HEK293 (cell line): Measurements from ENCODE around the gene EGR1.

ENCODE experiments used
- CTCF ChIA-PET: fragments of 350-600 bp; formaldehyde crosslinking; extraction: SDS; loops from one replicate; lab custom pipeline; 2021; ENCODE audit warnings: antibody characterized with exemption; lab: Yijun Ruan, JAX
- POLR2A ChIA-PET: fragments of 300-600 bp; formaldehyde crosslinking; extraction: SDS; loops from one replicate; lab custom pipeline; 2020; ENCODE audit warnings: antibody characterized with exemption, inconsistent platforms; lab: Yijun Ruan, JAX
- H3K27ac ChIP-seq: fragments of 200-500 bp; sonication (Bioruptor generic); 2 replicates; pipeline ENCODE4 v1.5.1; 2014; ENCODE audit warnings: low read depth, low read length, control low read depth, inconsistent platforms; ENCODE audit errors: extremely low read depth
- H3K36me3 ChIP-seq, 2 experiments: fragments of 200-500 bp in 1 of 2; sonication (Bioruptor generic) in 1 of 2; 1 replicate in 1 of 2; 2 replicates in 1 of 2; pipeline ENCODE4 v1.5.1; 2014 to 2017; ENCODE audit warnings: inconsistent platforms in 2 of 2, low read length in 2 of 2; ENCODE audit not compliant: control insufficient read depth in 2 of 2, insufficient read depth in 1 of 2
- H3K4me1 ChIP-seq: fragments of 200-500 bp; sonication (Bioruptor generic); 2 replicates; pipeline ENCODE4 v1.5.1; 2014; ENCODE audit warnings: mild to moderate bottlenecking, low read length, inconsistent platforms; ENCODE audit not compliant: control insufficient read depth, insufficient read depth
- H3K4me3 ChIP-seq: 2 replicates; pipeline ENCODE4 v1.5.1; 2011; ENCODE audit warnings: low read depth, mild to moderate bottlenecking, control low read depth, low read length, moderate library complexity
- H3K9me3 ChIP-seq: fragments of 200-500 bp; sonication (Bioruptor generic); 2 replicates; pipeline ENCODE4 v1.5.1; 2014; ENCODE audit warnings: low read depth, low read length, inconsistent platforms; ENCODE audit not compliant: control insufficient read depth, insufficient read depth
- EGR2 ChIP-seq: fragments of 450-650 bp; formaldehyde crosslinking; IDR thresholded peaks from 2 replicates; pipeline ENCODE4 v1.5.1; 2016; ENCODE audit warnings: low read depth, missing biosample characterization, missing genetic modification characterization
- KLF10 ChIP-seq: fragments of 450-650 bp; IDR thresholded peaks from 2 replicates; pipeline ENCODE4 v1.5.1; 2018; ENCODE audit warnings: missing biosample characterization, mild to moderate bottlenecking, missing genetic modification characterization
- KLF9 ChIP-seq: fragments of 450-650 bp; formaldehyde crosslinking; IDR thresholded peaks from 2 replicates; pipeline ENCODE4 v1.5.1; 2016; ENCODE audit warnings: missing biosample characterization, missing genetic modification characterization, low read depth
- MYNN ChIP-seq: fragments of 450-650 bp; formaldehyde crosslinking; IDR thresholded peaks from 2 replicates; pipeline ENCODE4 v1.5.1; 2016; ENCODE audit warnings: missing biosample characterization, missing genetic modification characterization, borderline replicate concordance
- OSR2 ChIP-seq: fragments of 450-650 bp; formaldehyde crosslinking; IDR thresholded peaks from 2 replicates; pipeline ENCODE4 v1.5.1; 2016; ENCODE audit warnings: missing biosample characterization, missing genetic modification characterization
- ZBTB1 ChIP-seq: fragments of 450-650 bp; formaldehyde crosslinking; IDR thresholded peaks from 2 replicates; pipeline ENCODE4 v1.5.1; 2016; ENCODE audit warnings: missing biosample characterization, missing genetic modification characterization
- ZBTB7A ChIP-seq: fragments of 450-650 bp; formaldehyde crosslinking; IDR thresholded peaks from 2 replicates; pipeline ENCODE4 v1.5.1; 2016; ENCODE audit warnings: low read depth, missing biosample characterization, missing genetic modification characterization
- ZBTB8A ChIP-seq: fragments of 450-650 bp; formaldehyde crosslinking; IDR thresholded peaks from 2 replicates; pipeline ENCODE4 v1.5.1; 2016; ENCODE audit warnings: missing biosample characterization, missing genetic modification characterization
- ZFHX2 ChIP-seq: fragments of 450-650 bp; formaldehyde crosslinking; conservative IDR thresholded peaks from 2 replicates; pipeline ENCODE4 v1.5.1; 2016; ENCODE audit warnings: missing biosample characterization, missing genetic modification characterization
- ZNF10 ChIP-seq: fragments of 450-650 bp; formaldehyde crosslinking; IDR thresholded peaks from 2 replicates; pipeline ENCODE4 v1.5.1; 2017; ENCODE audit warnings: missing biosample characterization, missing genetic modification characterization
- ZNF146 ChIP-seq: fragments of 450-650 bp; formaldehyde crosslinking; IDR thresholded peaks from 2 replicates; pipeline ENCODE4 v1.5.1; 2016; ENCODE audit warnings: missing biosample characterization, missing genetic modification characterization
- ZNF223 ChIP-seq: fragments of 450-650 bp; formaldehyde crosslinking; IDR thresholded peaks from 2 replicates; pipeline ENCODE4 v1.5.1; 2016; ENCODE audit warnings: missing biosample characterization, missing genetic modification characterization
- ZNF335 ChIP-seq: fragments of 450-650 bp; formaldehyde crosslinking; conservative IDR thresholded peaks from 2 replicates; pipeline ENCODE4 v1.5.1; 2016; ENCODE audit warnings: missing biosample characterization, missing genetic modification characterization
- ZNF423 ChIP-seq: fragments of 450-650 bp; formaldehyde crosslinking; IDR thresholded peaks from 2 replicates; pipeline ENCODE4 v1.5.1; 2016; ENCODE audit warnings: missing biosample characterization, missing genetic modification characterization
- ZNF660 ChIP-seq: fragments of 450-650 bp; IDR thresholded peaks from 2 replicates; pipeline ENCODE4 v1.5.1; 2018; ENCODE audit warnings: missing biosample characterization, mild to moderate bottlenecking, missing genetic modification characterization
- ZNF677 ChIP-seq: fragments of 450-650 bp; IDR thresholded peaks from 2 replicates; pipeline ENCODE4 v1.5.0; 2018; ENCODE audit warnings: missing biosample characterization, mild to moderate bottlenecking, missing genetic modification characterization, moderate library complexity
- ZNF776 ChIP-seq: fragments of 450-650 bp; formaldehyde crosslinking; IDR thresholded peaks from 2 replicates; pipeline ENCODE4 v1.5.0; 2017; ENCODE audit warnings: missing biosample characterization, missing genetic modification characterization, borderline replicate concordance
- ZSCAN30 ChIP-seq: fragments of 450-650 bp; IDR thresholded peaks from 2 replicates; pipeline ENCODE4 v1.5.1; 2018; ENCODE audit warnings: missing biosample characterization, mild to moderate bottlenecking, missing genetic modification characterization, moderate library complexity
- TF ChIP-seq, protein P1 (sequence below): sonication (generic); formaldehyde crosslinking; IDR thresholded peaks from 2 replicates; pipeline ENCODE4 v1.8.1; 2022; ENCODE audit warnings: mild to moderate bottlenecking, moderate library complexity, missing genetic modification reagents
- TF ChIP-seq, protein P2 (sequence below): fragments of 450-650 bp; formaldehyde crosslinking; IDR thresholded peaks from 2 replicates; pipeline ENCODE4 v1.5.1; 2016; ENCODE audit warnings: missing biosample characterization, missing genetic modification characterization
- TF ChIP-seq, protein P3 (sequence below): fragments of 450-650 bp; formaldehyde crosslinking; IDR thresholded peaks from 2 replicates; pipeline ENCODE4 v1.5.1; 2016; ENCODE audit warnings: missing biosample characterization, missing genetic modification characterization
- TF ChIP-seq, protein P4 (sequence below): fragments of 450-650 bp; IDR thresholded peaks from 2 replicates; pipeline ENCODE4 v1.5.1; 2018; ENCODE audit warnings: missing biosample characterization, mild to moderate bottlenecking, missing genetic modification characterization
- TF ChIP-seq, protein P5 (sequence below): fragments of 450-650 bp; formaldehyde crosslinking; optimal IDR thresholded peaks from 2 replicates; pipeline ENCODE3; 2016; ENCODE audit warnings: missing biosample characterization, mild to moderate bottlenecking, missing genetic modification characterization

EGR1 gene

DNA sequence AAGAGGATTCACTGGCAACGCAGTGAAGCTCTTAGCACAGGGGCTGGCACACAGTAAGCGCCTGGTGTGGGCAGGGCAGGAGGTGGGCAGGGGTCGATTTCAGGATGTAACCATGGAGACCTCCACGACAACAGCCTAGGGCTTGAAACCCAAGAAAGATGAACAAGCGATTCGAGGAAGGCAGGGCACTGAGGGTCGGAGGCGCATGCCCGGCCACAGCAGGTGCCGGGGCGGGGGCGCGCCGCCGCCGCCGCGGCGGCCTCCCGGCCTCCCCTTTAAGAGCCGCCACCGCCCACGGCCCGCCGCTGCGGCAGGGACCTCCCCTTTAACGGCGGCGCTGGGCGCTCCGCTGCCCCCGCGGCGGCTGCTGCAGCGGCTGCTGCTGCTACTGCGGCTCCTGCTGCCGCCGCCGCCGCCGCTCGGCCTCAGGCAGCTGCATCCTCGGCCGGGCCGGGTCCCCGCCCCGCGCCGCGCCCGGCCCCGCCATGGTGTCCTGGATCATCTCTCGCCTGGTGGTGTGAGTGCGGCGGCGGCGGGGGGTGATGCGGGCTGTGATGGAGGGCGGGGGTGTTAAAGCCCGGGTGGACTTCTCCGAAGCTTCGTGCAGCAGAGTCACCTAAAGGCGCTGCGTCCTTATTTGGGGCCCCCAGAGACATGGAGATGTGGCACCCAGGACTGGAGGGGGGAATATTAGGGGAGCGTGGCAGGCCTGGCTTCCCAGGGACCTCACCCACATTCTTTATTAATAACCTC is 26.4 kb upstream of the EGR1 start, which contains the start of gene REEP2:
TSS of gene REEP2 (plus strand) at position 334 of the 753 bp plus-strand sequence. CDS start at position 486, 152 bp downstream.
- POLR2A ChIA-PET, result interaction anchor here (0.5 to 2.1 kb wide), 6 partner anchors 27 to 260 kb away, joined by 3 to 13 read pairs (median 6); partner anchors contain the start of genes BRD8, CDC25C, EGR1 and ETF1
- Histone ChIP-seq H3K36me3 (peaks cover 11 to 47% of the 10 kb centered on the region in 2 experiments), H3K9me3 (no peaks in the 10 kb centered on the region)
- TF ChIP-seq KLF9, result 0 out of 2 replicates have a peak, but pooled peaks have one; percentile 26
- no peak for TF ChIP-seq ZNF146 (tag by site-specific recombination)
- TF ChIP-seq ZNF423 (tag by site-specific recombination), result 0 out of 2 replicates have a peak, but pooled peaks have one; percentile 43
- TF ChIP-seq ZNF677, result 0 out of 2 replicates have a peak, but pooled peaks have one; percentile 4
- peak; percentile 85 for TF ChIP-seq MYNN (tag by site-specific recombination)
- TF ChIP-seq KLF10 (tag by site-specific recombination), result peak; percentile 34; the same call in 1 of the 2 replicates
- TF ChIP-seq ZBTB8A (tag by site-specific recombination), result no peak
- TF ChIP-seq ZSCAN30 (tag by site-specific recombination), result 0 out of 2 replicates have a peak, but pooled peaks have one; percentile 30
- TF ChIP-seq, protein P1, sequence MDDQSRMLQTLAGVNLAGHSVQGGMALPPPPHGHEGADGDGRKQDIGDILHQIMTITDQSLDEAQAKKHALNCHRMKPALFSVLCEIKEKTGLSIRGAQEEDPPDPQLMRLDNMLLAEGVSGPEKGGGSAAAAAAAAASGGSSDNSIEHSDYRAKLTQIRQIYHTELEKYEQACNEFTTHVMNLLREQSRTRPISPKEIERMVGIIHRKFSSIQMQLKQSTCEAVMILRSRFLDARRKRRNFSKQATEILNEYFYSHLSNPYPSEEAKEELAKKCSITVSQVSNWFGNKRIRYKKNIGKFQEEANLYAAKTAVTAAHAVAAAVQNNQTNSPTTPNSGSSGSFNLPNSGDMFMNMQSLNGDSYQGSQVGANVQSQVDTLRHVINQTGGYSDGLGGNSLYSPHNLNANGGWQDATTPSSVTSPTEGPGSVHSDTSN (CRISPR knock-in tag), result 0 out of 2 replicates have a peak, but pooled peaks have one; percentile 26
- peak; percentile 58 for TF ChIP-seq ZFHX2 (tag by site-specific recombination)
- TF ChIP-seq, protein P2, sequence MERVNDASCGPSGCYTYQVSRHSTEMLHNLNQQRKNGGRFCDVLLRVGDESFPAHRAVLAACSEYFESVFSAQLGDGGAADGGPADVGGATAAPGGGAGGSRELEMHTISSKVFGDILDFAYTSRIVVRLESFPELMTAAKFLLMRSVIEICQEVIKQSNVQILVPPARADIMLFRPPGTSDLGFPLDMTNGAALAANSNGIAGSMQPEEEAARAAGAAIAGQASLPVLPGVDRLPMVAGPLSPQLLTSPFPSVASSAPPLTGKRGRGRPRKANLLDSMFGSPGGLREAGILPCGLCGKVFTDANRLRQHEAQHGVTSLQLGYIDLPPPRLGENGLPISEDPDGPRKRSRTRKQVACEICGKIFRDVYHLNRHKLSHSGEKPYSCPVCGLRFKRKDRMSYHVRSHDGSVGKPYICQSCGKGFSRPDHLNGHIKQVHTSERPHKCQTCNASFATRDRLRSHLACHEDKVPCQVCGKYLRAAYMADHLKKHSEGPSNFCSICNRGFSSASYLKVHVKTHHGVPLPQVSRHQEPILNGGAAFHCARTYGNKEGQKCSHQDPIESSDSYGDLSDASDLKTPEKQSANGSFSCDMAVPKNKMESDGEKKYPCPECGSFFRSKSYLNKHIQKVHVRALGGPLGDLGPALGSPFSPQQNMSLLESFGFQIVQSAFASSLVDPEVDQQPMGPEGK (tag by site-specific recombination), result peak; percentile 55
- no peak for TF ChIP-seq ZBTB1 (tag by site-specific recombination)
- TF ChIP-seq OSR2 (tag by site-specific recombination), result peak; percentile 68
- peak; percentile 39; the same call in 1 of the 2 replicates for TF ChIP-seq ZNF223 (tag by site-specific recombination)
- no peak for TF ChIP-seq ZNF776 (tag by site-specific recombination)
- TF ChIP-seq ZNF660 (tag by site-specific recombination), result peak; percentile 78
- TF ChIP-seq, protein P3, sequence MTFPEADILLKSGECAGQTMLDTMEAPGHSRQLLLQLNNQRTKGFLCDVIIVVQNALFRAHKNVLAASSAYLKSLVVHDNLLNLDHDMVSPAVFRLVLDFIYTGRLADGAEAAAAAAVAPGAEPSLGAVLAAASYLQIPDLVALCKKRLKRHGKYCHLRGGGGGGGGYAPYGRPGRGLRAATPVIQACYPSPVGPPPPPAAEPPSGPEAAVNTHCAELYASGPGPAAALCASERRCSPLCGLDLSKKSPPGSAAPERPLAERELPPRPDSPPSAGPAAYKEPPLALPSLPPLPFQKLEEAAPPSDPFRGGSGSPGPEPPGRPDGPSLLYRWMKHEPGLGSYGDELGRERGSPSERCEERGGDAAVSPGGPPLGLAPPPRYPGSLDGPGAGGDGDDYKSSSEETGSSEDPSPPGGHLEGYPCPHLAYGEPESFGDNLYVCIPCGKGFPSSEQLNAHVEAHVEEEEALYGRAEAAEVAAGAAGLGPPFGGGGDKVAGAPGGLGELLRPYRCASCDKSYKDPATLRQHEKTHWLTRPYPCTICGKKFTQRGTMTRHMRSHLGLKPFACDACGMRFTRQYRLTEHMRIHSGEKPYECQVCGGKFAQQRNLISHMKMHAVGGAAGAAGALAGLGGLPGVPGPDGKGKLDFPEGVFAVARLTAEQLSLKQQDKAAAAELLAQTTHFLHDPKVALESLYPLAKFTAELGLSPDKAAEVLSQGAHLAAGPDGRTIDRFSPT, result peak; percentile 44; the same call in 1 of the 2 replicates
- 0 out of 2 replicates have a peak, but pooled peaks have one; percentile 40 for TF ChIP-seq EGR2
- no peak for TF ChIP-seq ZBTB7A (tag by site-specific recombination)
- TF ChIP-seq, protein P4, sequence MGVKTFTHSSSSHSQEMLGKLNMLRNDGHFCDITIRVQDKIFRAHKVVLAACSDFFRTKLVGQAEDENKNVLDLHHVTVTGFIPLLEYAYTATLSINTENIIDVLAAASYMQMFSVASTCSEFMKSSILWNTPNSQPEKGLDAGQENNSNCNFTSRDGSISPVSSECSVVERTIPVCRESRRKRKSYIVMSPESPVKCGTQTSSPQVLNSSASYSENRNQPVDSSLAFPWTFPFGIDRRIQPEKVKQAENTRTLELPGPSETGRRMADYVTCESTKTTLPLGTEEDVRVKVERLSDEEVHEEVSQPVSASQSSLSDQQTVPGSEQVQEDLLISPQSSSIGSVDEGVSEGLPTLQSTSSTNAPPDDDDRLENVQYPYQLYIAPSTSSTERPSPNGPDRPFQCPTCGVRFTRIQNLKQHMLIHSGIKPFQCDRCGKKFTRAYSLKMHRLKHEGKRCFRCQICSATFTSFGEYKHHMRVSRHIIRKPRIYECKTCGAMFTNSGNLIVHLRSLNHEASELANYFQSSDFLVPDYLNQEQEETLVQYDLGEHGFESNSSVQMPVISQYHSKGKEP (tag by site-specific recombination), result peak; percentile 100
- TF ChIP-seq, protein P5, sequence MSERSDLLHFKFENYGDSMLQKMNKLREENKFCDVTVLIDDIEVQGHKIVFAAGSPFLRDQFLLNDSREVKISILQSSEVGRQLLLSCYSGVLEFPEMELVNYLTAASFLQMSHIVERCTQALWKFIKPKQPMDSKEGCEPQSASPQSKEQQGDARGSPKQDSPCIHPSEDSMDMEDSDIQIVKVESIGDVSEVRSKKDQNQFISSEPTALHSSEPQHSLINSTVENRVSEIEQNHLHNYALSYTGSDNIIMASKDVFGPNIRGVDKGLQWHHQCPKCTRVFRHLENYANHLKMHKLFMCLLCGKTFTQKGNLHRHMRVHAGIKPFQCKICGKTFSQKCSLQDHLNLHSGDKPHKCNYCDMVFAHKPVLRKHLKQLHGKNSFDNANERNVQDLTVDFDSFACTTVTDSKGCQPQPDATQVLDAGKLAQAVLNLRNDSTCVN (tag by site-specific recombination), result peak; percentile 48
- TF ChIP-seq ZNF10 (tag by site-specific recombination), result peak; percentile 77
- peak; percentile 85 for TF ChIP-seq ZNF335 (tag by site-specific recombination)
- TF ChIP-seq, all 188 proteins: peak for 18
- CTCF ChIA-PET, result interaction anchor here (0.7 to 3.4 kb wide), 6 partner anchors 11 to 216 kb away, joined by 3 to 24 read pairs (median 4); partner anchors contain the start of gene KDM3B
- Histone ChIP-seq H3K4me3 (peak within 1 kb of the TSS; percentile 60), H3K27ac (peak within 1 kb of the TSS; percentile 68; the same call in 1 of the 2 replicates), H3K4me1 (peaks cover 8% of the 10 kb centered on the region; the same call in 1 of the 2 replicates)
